ENCODE data around the gene CPSF3. TPM values are rescaled to one million over a fixed set of nuclear protein-coding genes. Genes with fewer than 3 reads are reported as not detected.

The CPSF3 gene
- total RNA-seq (10 to 100 TPM; 18.0 to 47.8 (median 21.7) TPM), polyA plus RNA-seq (10 to 100 TPM; 22.2 to 27.7 TPM), total RNA-seq (26.4 reads per million, percentile 57 among the genes with 10 or more reads in this experiment)

DNA sequence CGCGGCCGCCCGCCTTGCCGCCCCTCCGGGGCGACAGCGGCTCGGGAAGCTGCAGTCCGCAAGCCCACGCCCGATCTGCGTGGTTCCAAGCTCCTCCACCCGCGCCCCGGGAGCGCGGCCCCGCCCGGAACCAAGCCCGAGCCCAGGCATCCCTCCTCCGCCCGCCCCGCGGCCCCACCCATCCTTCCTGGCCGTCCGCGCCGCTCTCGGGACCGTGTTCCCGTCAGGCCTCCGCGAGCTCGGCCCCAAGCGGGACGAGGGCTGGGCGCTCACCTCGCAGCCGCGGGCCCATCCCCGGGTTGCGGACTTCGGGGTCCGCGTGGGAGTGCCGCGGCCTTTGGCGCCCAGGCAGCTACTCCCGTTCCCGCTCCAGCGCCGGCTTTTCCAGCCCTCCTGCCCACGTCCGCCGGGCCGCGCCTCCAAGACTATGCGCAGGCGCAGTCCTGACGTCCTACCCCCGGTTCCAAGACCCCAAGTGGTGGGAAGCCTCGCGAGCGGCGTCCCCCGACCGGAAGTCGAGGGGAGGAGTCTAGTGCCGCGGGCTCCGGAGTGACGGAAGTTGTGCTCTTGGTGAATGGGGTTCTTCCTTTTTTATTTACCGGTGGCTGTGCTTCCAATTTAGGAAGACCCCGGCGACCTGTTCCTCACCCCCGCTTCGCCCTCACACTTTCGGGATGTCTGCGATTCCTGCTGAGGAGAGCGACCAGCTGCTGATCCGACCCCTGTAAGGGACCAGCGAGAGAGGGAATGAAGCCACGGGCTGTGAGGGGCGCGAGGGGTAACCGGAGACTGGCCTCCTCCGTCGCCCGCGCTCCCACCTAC, at the start of gene CPSF3, which contains the start of gene ITGB1BP1:
Gene CPSF3, plus strand, starts transcription at position 555 of the 822 bp plus-strand sequence. Its CDS starts 120 bp downstream, at position 675.
Gene ITGB1BP1, minus strand, starts transcription at position 429 of the 822 bp plus-strand sequence. CDS start 4,831 bp downstream, outside the sequence.
- peaks cover 20 to 41% (median 28%) of the 10 kb centered on the region in 7 donors for H3K4me1 Mint-ChIP-seq
- ATAC-seq = peak; percentile 92
- peak within 1 kb of the TSS in 8 of 9 donors; percentile 82 to 97 (median 92) for H3K27ac Mint-ChIP-seq
- H3K9me3 ChIP-seq (ENCODE audit: control insufficient read depth in 2 of 3, low read length in 3 of 3) = no peaks in the 10 kb centered on the region
- H3K27ac ChIP-seq (ENCODE audit: low read depth, low read length) = peak within 1 kb of the TSS; percentile 84
- intact Hi-C loops (cut with micrococcal nuclease) = loop anchor here (1.0 to 10.0 kb wide), 15 partner anchors 51 to 1731 kb away; partner anchors contain the start of genes ADAM17 (in 2 of the 2), HPCAL1 (in 2 of the 2), IAH1 (in 2 of the 2) and KIDINS220 (in 2 of the 2)
- CTCF ChIA-PET = no interaction called here
- peaks cover 0 to 7% (median 2%) of the 10 kb centered on the region in 5 donors for H3K36me3 Mint-ChIP-seq
- peak within 1 kb of the TSS in 5 of 10 donors; percentile 87 to 95 (median 92) for H3K4me3 Mint-ChIP-seq
- DNase-seq = peak; percentile 88 to 98 (median 94)
- H3K9me3 Mint-ChIP-seq = no peaks in the 10 kb centered on the region
- H3K27me3 Mint-ChIP-seq = no peaks in the 10 kb centered on the region
- POLR2A ChIA-PET = interaction anchor here (0.5 to 2.1 kb wide), 6 partner anchors 48 to 741 kb away, joined by 3 to 11 read pairs (median 6); partner anchors contain the start of genes ADAM17 and ID2
- peaks cover 22 to 24% of the 10 kb centered on the region in 2 donors for H3K4me1 ChIP-seq (ENCODE audit: control insufficient read depth in 2 of 2, insufficient read depth in 2 of 2, low read length in 2 of 2)
- peaks cover 0 to 8% (median 0%) of the 10 kb centered on the region in 3 experiments for H3K36me3 ChIP-seq (ENCODE audit: control insufficient read depth in 2 of 3, insufficient read depth in 3 of 3, low read length in 3 of 3)
- H3K4me3 ChIP-seq (ENCODE audit: low read length) = peak within 1 kb of the TSS; percentile 90
- H3K27me3 ChIP-seq (ENCODE audit: control insufficient read depth in 2 of 2, insufficient read depth in 2 of 2, low read length in 2 of 2) = no peaks in the 10 kb centered on the region

DNA sequence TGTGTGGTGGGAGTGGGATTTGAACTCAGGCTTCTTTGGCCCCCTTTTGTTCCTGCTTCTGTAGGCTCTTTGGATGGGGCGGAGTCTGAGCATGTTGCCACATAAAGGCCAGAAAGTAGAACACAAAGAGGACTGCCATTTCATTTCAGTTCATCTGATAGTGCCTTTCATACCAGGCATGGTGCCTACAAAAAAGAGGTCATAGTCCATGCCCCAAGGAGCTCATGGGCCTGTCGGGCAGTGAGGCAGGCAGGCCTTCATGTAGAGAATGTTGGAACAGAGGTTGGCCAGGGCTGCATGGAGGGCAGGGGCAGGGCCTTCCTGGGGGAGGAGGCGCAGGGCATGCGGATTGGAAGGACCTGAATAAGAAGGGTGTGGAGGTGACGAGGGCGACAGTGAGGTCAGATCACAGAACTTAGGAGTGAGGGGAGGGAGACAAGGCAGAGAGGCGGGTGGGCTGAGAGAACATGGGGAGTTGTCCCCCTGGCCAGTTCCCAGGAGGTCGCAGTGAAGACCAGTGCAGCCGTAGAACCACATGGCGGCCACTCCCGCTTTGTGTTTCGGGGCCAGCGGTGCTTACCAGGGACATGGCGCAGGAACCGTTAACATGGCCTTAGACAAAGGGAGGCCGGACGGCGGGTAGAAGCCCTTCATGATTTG, 49.3 kb upstream of the CPSF3 start:
- no peaks in the 10 kb centered on the region for H3K9me3 ChIP-seq (ENCODE audit: control insufficient read depth in 2 of 3, low read length in 3 of 3)
- H3K27me3 ChIP-seq (ENCODE audit: control insufficient read depth in 2 of 2, insufficient read depth in 2 of 2, low read length in 2 of 2) = no peaks in the 10 kb centered on the region
- H3K4me1 ChIP-seq (ENCODE audit: control insufficient read depth in 2 of 2, insufficient read depth in 2 of 2, low read length in 2 of 2) = no peaks in the 10 kb centered on the region
- H3K4me3 ChIP-seq (ENCODE audit: low read length) = no peak overlapping the region
- intact Hi-C loops (cut with micrococcal nuclease) = no loop called here
- ChIA-PET CTCF (no interaction called here), POLR2A (no interaction called here)
- no peaks in the 10 kb centered on the region for H3K36me3 Mint-ChIP-seq
- H3K4me1 Mint-ChIP-seq = no peaks in the 10 kb centered on the region
- H3K4me3 Mint-ChIP-seq = no peak overlapping the region
- ATAC-seq (no peak), DNase-seq (no peak)
- no peaks in the 10 kb centered on the region for H3K36me3 ChIP-seq (ENCODE audit: control insufficient read depth in 2 of 3, insufficient read depth in 3 of 3, low read length in 3 of 3)
- peaks cover 0 to 9% (median 4%) of the 10 kb centered on the region in 5 donors for H3K27me3 Mint-ChIP-seq
- H3K27ac Mint-ChIP-seq = no peak overlapping the region
- no peaks in the 10 kb centered on the region for H3K9me3 Mint-ChIP-seq
- H3K27ac ChIP-seq (ENCODE audit: low read depth, low read length) = no peak overlapping the region

DNA sequence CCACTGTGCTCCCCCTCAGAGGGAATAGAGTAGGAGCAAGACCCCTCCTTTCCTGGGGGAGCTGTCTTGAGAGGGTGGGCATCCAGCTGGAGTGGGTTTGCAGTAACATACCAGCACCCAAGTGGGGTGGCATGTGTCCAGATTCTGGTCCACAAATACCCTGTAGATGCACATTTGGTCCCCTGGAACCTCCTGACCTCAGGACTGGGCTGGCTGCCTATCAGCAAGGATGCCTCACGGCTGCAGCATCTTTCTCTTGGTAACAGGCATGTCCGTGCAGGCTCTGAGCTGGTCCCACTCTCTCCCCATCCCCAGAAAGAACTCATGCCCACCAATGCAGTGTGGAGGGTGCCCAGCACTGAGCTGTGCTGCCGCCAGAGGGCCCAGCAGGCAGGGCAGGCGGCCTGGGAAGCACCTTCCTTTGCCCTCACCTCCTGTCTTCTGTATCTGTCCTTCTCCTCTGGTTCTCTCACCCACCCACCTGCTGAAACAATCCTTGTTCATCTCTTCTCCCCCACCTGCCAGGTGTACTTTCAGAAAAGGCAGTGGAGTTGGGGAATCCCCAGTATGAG, 47.5 kb upstream of the CPSF3 start:
- ATAC-seq (no peak), DNase-seq (no peak)
- H3K4me3 ChIP-seq (ENCODE audit: low read length) = no peak overlapping the region
- intact Hi-C loops (cut with micrococcal nuclease) = no loop called here
- POLR2A ChIA-PET = no interaction called here
- H3K36me3 ChIP-seq (ENCODE audit: control insufficient read depth in 2 of 3, insufficient read depth in 3 of 3, low read length in 3 of 3) = no peaks in the 10 kb centered on the region
- no peak overlapping the region for H3K27ac ChIP-seq (ENCODE audit: low read depth, low read length)
- no peaks in the 10 kb centered on the region for H3K9me3 ChIP-seq (ENCODE audit: control insufficient read depth in 2 of 3, low read length in 3 of 3)
- CTCF ChIA-PET = no interaction called here
- no peaks in the 10 kb centered on the region for H3K36me3 Mint-ChIP-seq
- no peaks in the 10 kb centered on the region for H3K27me3 ChIP-seq (ENCODE audit: control insufficient read depth in 2 of 2, insufficient read depth in 2 of 2, low read length in 2 of 2)
- H3K27me3 Mint-ChIP-seq = peaks cover 0 to 4% (median 2%) of the 10 kb centered on the region in 5 donors
- H3K4me1 ChIP-seq (ENCODE audit: control insufficient read depth in 2 of 2, insufficient read depth in 2 of 2, low read length in 2 of 2) = no peaks in the 10 kb centered on the region
- no peak overlapping the region for H3K27ac Mint-ChIP-seq
- no peak overlapping the region for H3K4me3 Mint-ChIP-seq
- no peaks in the 10 kb centered on the region for H3K9me3 Mint-ChIP-seq
- no peaks in the 10 kb centered on the region for H3K4me1 Mint-ChIP-seq

DNA sequence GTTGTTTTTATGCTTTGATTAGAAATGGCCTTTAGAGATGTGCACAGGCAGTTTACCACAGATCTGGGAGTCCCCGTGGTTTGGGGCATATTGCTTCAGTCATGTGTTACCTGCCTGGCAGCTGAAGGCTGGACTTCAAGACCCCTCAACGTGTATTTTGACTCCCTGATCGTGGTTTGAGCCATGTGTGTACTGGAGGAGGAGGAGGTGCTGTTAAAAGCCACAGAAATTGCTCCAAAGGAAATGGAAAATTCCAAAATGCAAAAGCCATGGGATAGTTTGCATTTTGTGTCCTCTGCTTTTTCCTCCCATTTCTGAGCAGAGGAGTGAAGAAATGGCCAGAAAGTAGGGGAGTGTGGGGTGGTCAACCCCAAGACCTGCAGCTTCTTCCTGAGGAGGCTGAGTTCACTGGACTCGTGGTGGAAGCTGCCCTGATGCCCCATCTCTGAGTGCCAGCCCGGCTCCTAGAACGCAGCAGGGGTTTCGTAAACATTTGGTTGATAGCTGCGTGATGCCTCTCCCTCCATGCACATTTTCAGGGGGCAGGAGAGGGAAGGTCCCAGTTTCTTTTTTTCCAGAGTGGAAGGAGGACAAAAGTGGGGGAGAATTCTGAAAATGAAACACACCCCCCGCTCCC, 45.9 kb upstream of the CPSF3 start:
- Mint-ChIP-seq H3K4me3 (no peak overlapping the region), H3K36me3 (no peaks in the 10 kb centered on the region)

DNA sequence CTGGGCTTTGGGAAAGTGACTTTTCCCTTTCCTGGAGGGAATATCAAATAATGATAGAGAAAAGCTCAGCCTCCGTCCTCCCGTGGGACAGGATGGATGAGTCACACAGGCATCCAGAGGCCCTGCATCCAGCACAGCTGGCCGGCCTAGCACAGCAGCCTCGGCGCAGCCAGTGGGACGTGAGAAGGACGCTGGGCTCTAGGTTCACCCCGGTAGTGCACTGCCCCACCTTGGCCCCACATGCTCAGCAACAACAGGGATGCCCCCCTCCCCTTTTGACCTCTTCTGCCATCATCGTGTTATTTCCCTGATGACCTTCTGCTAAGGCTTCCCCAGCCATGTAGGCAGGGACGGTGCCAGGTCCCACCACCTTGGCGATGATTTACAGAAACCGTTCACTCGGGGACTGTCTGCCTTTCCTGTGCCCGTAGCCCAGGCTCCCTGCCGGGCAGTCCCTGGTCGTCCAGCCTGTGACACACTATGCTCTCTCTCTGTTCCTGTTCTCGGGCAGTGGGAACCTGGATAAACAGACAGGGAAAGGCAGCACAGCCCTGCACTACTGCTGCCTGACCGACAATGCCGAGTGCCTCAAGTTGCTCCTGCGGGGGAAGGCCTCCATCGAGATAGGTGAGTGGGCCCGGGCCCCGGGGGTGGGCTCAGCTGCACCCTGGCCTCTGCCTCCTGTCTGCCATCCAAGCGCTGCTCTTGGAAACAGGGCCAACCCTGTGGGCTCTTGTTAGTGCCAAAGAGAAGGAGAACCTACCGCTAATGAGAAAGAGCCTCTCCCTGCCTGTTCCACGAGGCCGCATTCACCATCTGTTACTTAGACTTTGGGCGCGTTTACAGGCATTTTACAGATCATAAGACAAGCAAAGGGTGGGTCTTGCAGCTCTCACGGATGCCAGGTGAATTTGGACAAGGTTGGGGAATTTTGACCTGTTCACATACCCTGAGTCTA, 44.7 kb upstream of the CPSF3 start:
- no peaks in the 10 kb centered on the region for H3K9me3 ChIP-seq (ENCODE audit: control insufficient read depth in 2 of 3, low read length in 3 of 3)
- no peaks in the 10 kb centered on the region for H3K4me1 ChIP-seq (ENCODE audit: control insufficient read depth in 2 of 2, insufficient read depth in 2 of 2, low read length in 2 of 2)
- DNase-seq = no peak
- H3K36me3 Mint-ChIP-seq = no peaks in the 10 kb centered on the region
- no peaks in the 10 kb centered on the region for H3K27me3 ChIP-seq (ENCODE audit: control insufficient read depth in 2 of 2, insufficient read depth in 2 of 2, low read length in 2 of 2)
- intact Hi-C loops (cut with micrococcal nuclease) = no loop called here
- no peaks in the 10 kb centered on the region for H3K4me1 Mint-ChIP-seq
- H3K4me3 ChIP-seq (ENCODE audit: low read length) = no peak overlapping the region
- no peak overlapping the region for H3K27ac ChIP-seq (ENCODE audit: low read depth, low read length)
- POLR2A ChIA-PET = no interaction called here
- no peaks in the 10 kb centered on the region for H3K9me3 Mint-ChIP-seq
- H3K27me3 Mint-ChIP-seq = peaks cover 0 to 4% (median 0%) of the 10 kb centered on the region in 5 donors
- no peaks in the 10 kb centered on the region for H3K36me3 ChIP-seq (ENCODE audit: control insufficient read depth in 2 of 3, insufficient read depth in 3 of 3, low read length in 3 of 3)
- CTCF ChIA-PET = no interaction called here
- H3K4me3 Mint-ChIP-seq = no peak overlapping the region
- no peak overlapping the region for H3K27ac Mint-ChIP-seq
- ATAC-seq = peak; percentile 8

More for the DNA sequence above, 45.9 kb upstream of the CPSF3 start:
- Mint-ChIP-seq H3K27ac (no peak overlapping the region), H3K9me3 (no peaks in the 10 kb centered on the region), H3K27me3 (peaks cover 0 to 4% (median 0%) of the 10 kb centered on the region in 5 donors), H3K4me1 (no peaks in the 10 kb centered on the region)
- ATAC-seq (no peak), DNase-seq (no peak)
- Histone ChIP-seq H3K27ac (ENCODE audit: low read depth, low read length) (no peak overlapping the region), H3K36me3 (ENCODE audit: control insufficient read depth in 2 of 3, insufficient read depth in 3 of 3, low read length in 3 of 3) (no peaks in the 10 kb centered on the region), H3K27me3 (ENCODE audit: control insufficient read depth in 2 of 2, insufficient read depth in 2 of 2, low read length in 2 of 2) (no peaks in the 10 kb centered on the region), H3K9me3 (ENCODE audit: control insufficient read depth in 2 of 3, low read length in 3 of 3) (no peaks in the 10 kb centered on the region), H3K4me1 (ENCODE audit: control insufficient read depth in 2 of 2, insufficient read depth in 2 of 2, low read length in 2 of 2) (no peaks in the 10 kb centered on the region), H3K4me3 (ENCODE audit: low read length) (no peak overlapping the region)
- intact Hi-C loops (cut with micrococcal nuclease) = no loop called here
- POLR2A ChIA-PET = no interaction called here
- CTCF ChIA-PET = no interaction called here
